PFSK-1 (cell line): ENCODE data around the gene CCNJL.

Experiments used
- POLR2AphosphoS5 ChIP-seq: IDR thresholded peaks from 2 replicates; pipeline ENCODE4 v1.6.1; 2012; ENCODE audit warnings: low read depth, mild to moderate bottlenecking, control low read depth, low read length, moderate library complexity
- TAF1 ChIP-seq: IDR thresholded peaks from 2 replicates; pipeline ENCODE4 v1.6.1; 2012; ENCODE audit warnings: low read length, control low read depth, borderline replicate concordance; ENCODE audit not compliant: insufficient read depth

DNA sequence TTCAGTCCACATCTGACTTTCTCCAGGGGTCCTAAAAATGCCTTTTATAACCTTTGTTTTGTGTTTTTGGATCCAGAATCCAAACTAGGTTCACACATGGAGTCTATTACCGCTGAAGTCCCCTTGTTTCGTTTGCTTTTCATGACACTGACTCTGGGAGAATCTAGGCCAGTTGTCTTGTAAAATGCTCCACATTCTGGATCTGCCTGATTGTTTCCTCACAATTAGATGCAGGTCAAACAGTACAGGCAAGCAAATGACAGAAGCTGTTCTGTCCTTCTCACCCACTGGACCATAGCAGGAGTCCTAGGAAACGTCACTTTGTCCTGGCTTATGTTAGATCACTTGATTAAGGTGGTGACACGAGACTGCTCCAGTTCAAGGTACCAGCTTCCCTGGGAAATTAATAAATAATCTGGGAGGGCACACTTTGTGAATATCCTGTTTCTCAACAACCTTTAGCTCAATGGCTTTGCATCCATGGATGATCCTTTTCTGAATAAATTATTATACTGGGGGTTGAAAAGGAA is 49.0 kb downstream of the CCNJL start:
- TF ChIP-seq TAF1 = no peak
- no peak for TF ChIP-seq POLR2AphosphoS5
